PC-3 (cell line): Measurements from ENCODE around the gene REXO1. TPM values are rescaled to one million over a fixed set of nuclear protein-coding genes. Genes with fewer than 3 reads are reported as not detected.

ENCODE experiments used
- ATAC-seq: fragments of 200-7000 bp; cut with Tn5 transposase; 2 replicates; pipeline ENCODE4 v1.9.1; 2020; ENCODE audit warnings: mild to moderate bottlenecking, moderate library complexity
- BruUV-seq: library from RNA; stranded (reverse); fragments of 400-500 nt; replicated peaks from 2 replicates; lab custom pipeline; 2021; lab: Mats Ljungman, UMichigan
- CTCF ChIA-PET: fragments of 300-600 bp; sonication (Branson Sonifier 250); formaldehyde crosslinking; loops from one replicate; lab custom pipeline; 2022; ENCODE audit warnings: antibody characterized with exemption; lab: Charles Lee
- POLR2A ChIA-PET: fragments of 300-600 bp; sonication (Branson Sonifier 250); formaldehyde crosslinking; loops from one replicate; lab custom pipeline; 2022; ENCODE audit warnings: antibody characterized with exemption; ENCODE audit not compliant: unreplicated experiment; lab: Charles Lee
- DNase-seq: peaks from one replicate; pipeline ENCODE4 v3.0.0-alpha.2; 2015
- H2AFZ ChIP-seq: fragments of 300-600 bp; sonication (generic); 2 replicates; pipeline ENCODE4 v1.6.0; 2016; ENCODE audit warnings: antibody characterized with exemption, low read length
- H3F3A ChIP-seq: fragments of 300-600 bp; sonication (generic); one replicate; pipeline ENCODE4 v1.6.0; 2017; ENCODE audit warnings: antibody characterized with exemption, low read length, control low read depth, mild to moderate bottlenecking; ENCODE audit not compliant: unreplicated experiment
- H3K27ac ChIP-seq: fragments of 300-600 bp; sonication (generic); 2 replicates; pipeline ENCODE4 v1.5.1; 2016; ENCODE audit warnings: mild to moderate bottlenecking, low read length
- H3K27me3 ChIP-seq: fragments of 300-600 bp; sonication (generic); 2 replicates; pipeline ENCODE4 v1.6.1; 2016; ENCODE audit warnings: low read length, mixed read lengths
- H3K36me3 ChIP-seq: fragments of 300-600 bp; sonication (generic); 2 replicates; pipeline ENCODE4 v1.6.1; 2016; ENCODE audit warnings: low read depth, mixed run types, low read length, mixed read lengths
- H3K4me1 ChIP-seq: fragments of 300-600 bp; sonication (generic); 2 replicates; pipeline ENCODE4 v1.5.1; 2016; ENCODE audit warnings: low read length; ENCODE audit not compliant: insufficient read depth
- H3K4me2 ChIP-seq: fragments of 300-600 bp; sonication (generic); 2 replicates; pipeline ENCODE4 v1.6.0; 2016; ENCODE audit warnings: low read length
- H3K4me3 ChIP-seq: fragments of 300-600 bp; sonication (generic); 2 replicates; pipeline ENCODE4 v1.5.1; 2016; ENCODE audit warnings: mild to moderate bottlenecking, low read length, mixed read lengths
- H3K79me2 ChIP-seq: fragments of 300-600 bp; sonication (generic); 2 replicates; pipeline ENCODE4 v1.6.1; 2017; ENCODE audit warnings: low read length, mixed read lengths
- H3K9ac ChIP-seq: fragments of 300-600 bp; sonication (generic); 2 replicates; pipeline ENCODE4 v1.6.0; 2016; ENCODE audit warnings: mild to moderate bottlenecking, low read length
- H3K9me2 ChIP-seq: fragments of 300-600 bp; sonication (generic); replicated peaks from 2 replicates; pipeline ENCODE4 v1.6.1; 2016; ENCODE audit warnings: mixed run types, low read length, mixed read lengths
- H3K9me3 ChIP-seq: fragments of 300-600 bp; sonication (generic); 2 replicates; pipeline ENCODE4 v1.6.1; 2016; ENCODE audit warnings: low read length, mixed read lengths
- H4K20me1 ChIP-seq: fragments of 300-600 bp; sonication (generic); 2 replicates; pipeline ENCODE4 v1.6.1; 2016; ENCODE audit warnings: low read length, mixed read lengths
- EZH2 ChIP-seq: fragments of 300-600 bp; sonication (generic); IDR thresholded peaks from one replicate; pipeline ENCODE4 v1.6.1; 2017; ENCODE audit warnings: antibody characterized with exemption, mild to moderate bottlenecking, low read length; ENCODE audit not compliant: unreplicated experiment
- EZH2phosphoT487 ChIP-seq: fragments of 300-600 bp; sonication (generic); IDR thresholded peaks from 2 replicates; pipeline ENCODE4 v1.6.1; 2018; ENCODE audit warnings: mild to moderate bottlenecking, antibody characterized with exemption, low read length, borderline replicate concordance
- intact Hi-C: fragments of 100-400 bp; cut with micrococcal nuclease; formaldehyde crosslinking; loops from 2 replicates; pipeline ENCODE4 v1.9.0; 2023
- total RNA-seq: library from RNA; depleted of rRNA; stranded (reverse); fragments of >200 nt; gene quantifications from 2 replicates; pipeline ENCODE4 v1.2.3, GENCODE V29; 2014
- TF ChIP-seq, protein P1 (sequence below): fragments of 300-600 bp; sonication (generic); conservative IDR thresholded peaks from 2 replicates; pipeline ENCODE4 v1.5.1; 2017; ENCODE audit warnings: antibody characterized with exemption, low read depth, mild to moderate bottlenecking, low read length

The REXO1 gene
- total RNA-seq, 1 experiment from 2014 or later: 21.4 TPM

GRCh38 chr19:1856698-1857603 is 8.7 kb upstream of the REXO1 start:
- intact Hi-C loops: no loop called here
- H4K20me1 ChIP-seq: peaks cover 26% of the 10 kb centered on the region
- H3K4me2 ChIP-seq: no peak overlapping the region
- no peaks in the 10 kb centered on the region for H3K9me2 ChIP-seq
- H3K27ac ChIP-seq: no peak overlapping the region
- no peak overlapping the region for H3K4me3 ChIP-seq
- no peak overlapping the region for H3K9ac ChIP-seq
- H3K27me3 ChIP-seq: no peaks in the 10 kb centered on the region
- POLR2A ChIA-PET: no interaction called here
- peak; percentile 44 for DNase-seq
- H3K4me1 ChIP-seq: peaks cover 15% of the 10 kb centered on the region; the same call in 1 of the 2 replicates
- CTCF ChIA-PET: interaction anchor here (0.7 kb wide), 1 partner anchor 58 kb away, joined by 10 read pairs; no protein-coding TSS in a partner anchor
- H3K36me3 ChIP-seq: no peaks in the 10 kb centered on the region
- no peak overlapping the region for H2AFZ ChIP-seq
- H3K9me3 ChIP-seq: no peaks in the 10 kb centered on the region
- no peaks in the 10 kb centered on the region for H3F3A ChIP-seq
- H3K79me2 ChIP-seq: peaks cover 78% of the 10 kb centered on the region
- peak; percentile 62 for ATAC-seq
- BruUV-seq: no TSS peak
- no peak for TF ChIP-seq EZH2
- TF ChIP-seq, protein P1, sequence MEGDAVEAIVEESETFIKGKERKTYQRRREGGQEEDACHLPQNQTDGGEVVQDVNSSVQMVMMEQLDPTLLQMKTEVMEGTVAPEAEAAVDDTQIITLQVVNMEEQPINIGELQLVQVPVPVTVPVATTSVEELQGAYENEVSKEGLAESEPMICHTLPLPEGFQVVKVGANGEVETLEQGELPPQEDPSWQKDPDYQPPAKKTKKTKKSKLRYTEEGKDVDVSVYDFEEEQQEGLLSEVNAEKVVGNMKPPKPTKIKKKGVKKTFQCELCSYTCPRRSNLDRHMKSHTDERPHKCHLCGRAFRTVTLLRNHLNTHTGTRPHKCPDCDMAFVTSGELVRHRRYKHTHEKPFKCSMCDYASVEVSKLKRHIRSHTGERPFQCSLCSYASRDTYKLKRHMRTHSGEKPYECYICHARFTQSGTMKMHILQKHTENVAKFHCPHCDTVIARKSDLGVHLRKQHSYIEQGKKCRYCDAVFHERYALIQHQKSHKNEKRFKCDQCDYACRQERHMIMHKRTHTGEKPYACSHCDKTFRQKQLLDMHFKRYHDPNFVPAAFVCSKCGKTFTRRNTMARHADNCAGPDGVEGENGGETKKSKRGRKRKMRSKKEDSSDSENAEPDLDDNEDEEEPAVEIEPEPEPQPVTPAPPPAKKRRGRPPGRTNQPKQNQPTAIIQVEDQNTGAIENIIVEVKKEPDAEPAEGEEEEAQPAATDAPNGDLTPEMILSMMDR: no peak
- TF ChIP-seq EZH2phosphoT487: no peak

- no peaks in the 10 kb centered on the region for H3K9me2 ChIP-seq
- no peak for ATAC-seq
- H3K27ac ChIP-seq: no peak overlapping the region
- H4K20me1 ChIP-seq: peaks cover 20% of the 10 kb centered on the region
- TF ChIP-seq, protein P1: no peak
- TF ChIP-seq EZH2 (no peak), EZH2phosphoT487 (no peak)
- no peaks in the 10 kb centered on the region for H3K27me3 ChIP-seq
- DNase-seq: no peak
- no TSS peak for BruUV-seq
- H3K9me3 ChIP-seq: no peaks in the 10 kb centered on the region
- no peak overlapping the region for H3K4me3 ChIP-seq
- H3K4me1 ChIP-seq: peaks cover 15% of the 10 kb centered on the region; the same call in 1 of the 2 replicates
- H3F3A ChIP-seq: no peaks in the 10 kb centered on the region
- intact Hi-C loops: no loop called here
- no peak overlapping the region for H2AFZ ChIP-seq
- no peak overlapping the region for H3K9ac ChIP-seq
- peaks cover 72% of the 10 kb centered on the region for H3K79me2 ChIP-seq
- no peak overlapping the region for H3K4me2 ChIP-seq
- H3K36me3 ChIP-seq: no peaks in the 10 kb centered on the region
- ChIA-PET POLR2A (no interaction called here), CTCF (no interaction called here)
These were observed 8.0 kb upstream of the REXO1 start for GRCh38 chr19:1856345-1856697.

DNA sequence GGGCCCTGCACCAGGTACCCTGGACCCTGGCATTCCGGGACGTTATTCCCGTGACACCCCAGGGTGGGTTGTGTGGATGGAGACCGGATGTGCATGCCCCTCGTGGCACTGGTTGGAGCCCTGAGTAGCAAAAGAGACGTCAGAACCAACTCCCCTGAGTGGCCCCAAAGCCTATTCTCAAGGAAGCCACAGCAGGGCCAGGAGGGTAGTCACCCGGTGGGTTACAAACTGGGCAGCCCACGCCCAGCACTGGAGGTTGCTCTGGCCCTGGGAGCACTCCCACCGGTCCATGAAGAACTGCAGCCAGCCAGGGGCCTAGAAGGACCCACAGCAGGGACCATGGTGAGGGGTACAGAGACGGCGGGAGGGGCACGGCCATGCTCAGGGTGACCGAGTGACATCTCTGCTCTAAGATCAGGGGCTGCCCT is 7.6 kb upstream of the REXO1 start:
- peaks cover 15% of the 10 kb centered on the region for H4K20me1 ChIP-seq
- POLR2A ChIA-PET: no interaction called here

More for the DNA sequence above, 7.6 kb upstream of the REXO1 start:
- H3K9ac ChIP-seq: no peak overlapping the region
- peaks cover 67% of the 10 kb centered on the region for H3K79me2 ChIP-seq
- TF ChIP-seq EZH2phosphoT487: no peak
- TF ChIP-seq, protein P1: no peak
- no peak for TF ChIP-seq EZH2
- no peaks in the 10 kb centered on the region for H3K9me3 ChIP-seq
- H3K27me3 ChIP-seq: no peaks in the 10 kb centered on the region
- peaks cover 15% of the 10 kb centered on the region; the same call in 1 of the 2 replicates for H3K4me1 ChIP-seq
- DNase-seq (no peak), ATAC-seq (no peak)
- H3K36me3 ChIP-seq: no peaks in the 10 kb centered on the region
- no peak overlapping the region for H3K27ac ChIP-seq
- H3K4me3 ChIP-seq: no peak overlapping the region
- H2AFZ ChIP-seq: no peak overlapping the region
- no peak overlapping the region for H3K4me2 ChIP-seq
- intact Hi-C loops: no loop called here
- no TSS peak for BruUV-seq
- H3K9me2 ChIP-seq: no peaks in the 10 kb centered on the region
- CTCF ChIA-PET: no interaction called here
- no peaks in the 10 kb centered on the region for H3F3A ChIP-seq
